HG03066 (cell line): ENCODE data around the gene MAP4.
"Not testable (repeated sequence)": the region's sequence is repeated elsewhere in the genome, so short reads cannot be mapped to it uniquely, and the experiment has no call there.

Experiments used
- ATAC-seq: cut with Tn5 transposase; IDR thresholded peaks from one replicate; pipeline ENCODE4 v1.9.1; 2021; ENCODE audit warnings: low read depth; ENCODE audit not compliant: unreplicated experiment

MAP4 gene

DNA sequence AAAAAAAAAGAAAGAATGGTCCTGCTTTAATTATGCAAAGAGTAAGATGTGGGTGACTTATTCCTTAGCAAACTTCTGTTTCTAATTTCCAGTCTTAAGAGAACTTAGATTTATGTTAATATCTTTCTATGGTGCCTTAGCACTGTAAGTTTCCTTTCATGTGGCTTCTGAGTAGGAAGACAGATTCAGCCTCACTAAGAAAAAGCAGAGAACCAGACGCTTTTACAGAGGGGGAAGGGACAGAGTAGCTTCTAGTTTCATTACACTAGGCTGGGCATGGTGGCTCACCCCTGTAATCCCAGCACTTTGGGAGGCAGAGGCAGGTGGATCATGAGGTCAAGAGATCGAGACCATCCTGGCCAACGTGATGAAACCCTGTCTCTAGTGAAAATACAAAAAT lies 118.3 kb downstream of the MAP4 start:
- ATAC-seq, result no peak

DNA sequence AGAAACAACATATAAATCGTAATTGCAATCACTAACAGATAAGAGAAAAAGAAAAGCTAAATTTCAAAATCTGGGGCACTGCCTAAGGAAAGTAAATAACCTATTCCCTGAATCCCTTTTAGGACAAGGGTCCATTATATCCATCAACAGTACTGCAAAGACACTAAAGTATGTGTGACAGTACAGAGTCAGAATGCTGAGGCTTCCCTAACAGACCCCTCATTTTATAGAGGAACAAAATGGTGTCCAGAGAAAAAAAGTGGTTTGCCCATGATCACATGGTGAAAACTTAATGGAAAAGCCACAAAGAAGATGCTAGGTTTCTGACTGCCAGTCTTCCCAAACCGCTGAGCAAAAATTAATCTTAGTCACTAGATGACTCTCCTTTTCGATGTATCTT lies 119.5 kb downstream of the MAP4 start:
- ATAC-seq, result no peak

GRCh38 chr3:47895241-47895640 lies 121.0 kb downstream of the MAP4 start:
- ATAC-seq, result no peak

- ATAC-seq, result no peak
Observed at GRCh38 chr3:47892286-47893040, 123.8 kb downstream of the MAP4 start.

DNA sequence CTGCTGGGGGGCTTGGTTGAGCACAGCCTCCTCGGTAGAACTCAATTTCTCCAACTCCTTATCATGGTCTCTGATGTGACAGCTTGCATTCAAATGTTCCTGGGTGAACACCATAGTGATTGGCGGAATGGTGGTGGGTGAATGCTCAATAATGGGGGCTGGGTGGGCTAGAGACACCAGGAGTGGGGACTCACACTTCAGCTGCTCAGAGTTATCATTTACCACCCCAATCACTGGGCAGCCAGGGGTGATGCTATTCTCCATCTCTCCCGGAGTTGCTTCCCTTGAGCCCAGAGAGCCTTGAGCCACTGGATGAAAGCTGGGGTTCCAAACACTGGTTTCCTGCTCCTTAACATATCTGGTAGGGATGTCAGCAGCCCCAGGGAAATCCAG lies 124.6 kb downstream of the MAP4 start:
- ATAC-seq, result no peak

DNA sequence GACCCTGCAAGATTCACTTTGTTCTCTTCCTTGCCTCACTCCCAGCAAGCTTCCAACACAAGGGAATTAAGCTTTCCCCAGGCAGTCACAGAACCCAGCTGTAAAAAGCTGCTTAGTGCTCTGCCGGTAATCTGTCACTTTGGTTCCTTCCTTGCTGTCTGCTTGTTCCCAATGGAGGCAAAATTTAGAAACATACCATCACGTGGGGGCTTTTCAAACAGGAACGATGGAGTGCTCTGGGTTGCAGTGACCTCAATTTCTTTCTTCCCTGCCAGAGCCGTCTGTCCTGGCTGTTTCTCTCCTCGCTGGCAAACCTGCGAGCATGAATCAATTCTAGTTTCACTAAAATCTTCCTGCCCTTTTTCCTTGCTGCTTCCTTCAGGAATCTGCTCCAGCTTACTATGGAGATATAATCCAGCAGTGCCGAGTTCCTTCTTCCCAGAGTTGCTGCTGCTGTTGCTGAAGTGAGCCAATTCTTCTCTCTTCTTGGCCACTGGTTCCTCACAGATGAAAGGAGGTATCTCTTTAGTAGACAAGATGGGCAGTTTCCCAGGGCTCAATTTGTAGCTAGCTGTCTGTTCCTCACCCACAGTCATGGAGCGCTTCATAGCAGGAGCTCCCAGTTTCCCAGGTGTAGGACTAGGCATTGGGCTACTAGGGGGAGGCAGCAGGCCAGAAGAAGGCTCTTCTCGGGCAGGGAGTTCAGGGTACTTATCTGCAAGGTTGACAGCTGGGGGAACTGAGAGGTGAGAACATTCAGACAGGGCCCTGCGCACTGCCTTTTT lies 125.2 kb downstream of the MAP4 start:
- ATAC-seq, result no peak

GRCh38 chr3:47890126-47890827 lies 125.9 kb downstream of the MAP4 start:
- no peak for ATAC-seq

DNA sequence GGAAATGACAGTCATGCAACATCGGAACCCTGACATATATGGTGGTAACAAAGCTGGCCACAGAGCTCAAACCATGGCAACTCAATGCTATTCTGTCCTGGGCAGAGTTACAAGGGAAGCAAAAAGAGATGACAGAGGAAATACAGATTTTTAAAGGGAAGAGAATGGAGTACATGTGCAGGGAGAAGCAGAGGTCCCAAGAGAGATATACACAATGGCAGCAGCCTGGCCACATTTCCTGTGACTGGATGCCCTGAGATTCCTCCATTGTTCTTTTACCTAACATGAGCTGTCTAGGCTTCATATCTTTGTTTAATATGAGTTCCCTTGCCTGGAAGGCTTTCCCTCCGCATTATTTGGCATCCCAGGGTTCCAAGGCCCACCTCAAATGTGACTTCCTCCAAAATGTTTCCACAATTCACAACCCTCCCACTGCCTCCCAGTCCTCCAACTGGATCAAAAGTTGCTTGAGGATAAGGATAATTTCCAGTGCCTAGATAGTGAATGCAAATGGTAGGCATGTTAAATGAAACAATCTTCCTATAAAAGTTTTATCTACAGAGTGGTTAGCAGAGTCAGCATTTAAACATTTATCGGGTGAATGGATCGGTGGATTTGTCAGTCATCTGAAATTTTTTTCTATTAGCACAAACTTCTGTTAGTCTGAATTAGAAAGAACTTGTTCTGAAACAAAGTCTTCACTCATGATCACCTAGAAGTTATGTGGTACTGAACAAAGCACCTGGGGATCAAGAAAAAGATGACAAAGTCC lies 127.0 kb downstream of the MAP4 start:
- no peak for ATAC-seq

DNA sequence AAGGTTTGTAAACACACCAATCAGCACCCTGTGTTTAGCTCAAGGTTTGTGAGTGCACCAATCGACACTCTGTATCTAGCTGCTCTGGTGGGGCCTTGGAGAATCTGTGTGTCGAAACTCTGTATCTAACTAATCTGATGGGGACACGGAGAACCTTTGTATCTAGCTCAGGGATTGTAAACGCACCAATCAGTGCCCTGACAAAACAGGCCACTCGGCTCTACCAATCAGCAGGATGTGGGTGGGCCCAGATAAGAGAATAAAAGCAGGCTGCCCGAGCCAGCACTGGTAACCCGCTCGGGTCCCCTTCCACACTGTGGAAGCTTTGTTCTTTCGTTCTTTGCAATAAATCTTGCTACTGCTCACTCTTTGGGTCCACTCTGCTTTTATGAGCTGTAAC lies 128.2 kb downstream of the MAP4 start:
- not testable (repeated sequence) for ATAC-seq

DNA sequence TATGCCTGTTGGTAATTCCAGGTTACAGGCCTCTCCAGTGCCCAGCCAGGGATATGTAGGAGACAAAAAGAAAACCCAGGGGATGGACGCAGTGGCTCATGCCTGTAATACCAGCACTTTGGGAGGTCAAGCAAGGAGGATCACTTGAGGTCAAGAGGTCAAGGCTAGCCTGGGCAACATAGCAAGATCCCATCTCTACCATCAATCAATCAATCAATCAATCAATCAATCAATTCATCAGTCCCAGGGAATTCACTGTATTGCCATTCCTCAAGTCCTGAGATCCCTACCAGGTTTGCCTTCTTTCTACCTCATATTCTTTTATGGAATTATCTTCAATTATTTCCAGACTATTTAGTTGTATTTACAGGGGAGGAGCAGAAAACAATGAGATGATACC lies 131.0 kb downstream of the MAP4 start:
- ATAC-seq, result no peak

DNA sequence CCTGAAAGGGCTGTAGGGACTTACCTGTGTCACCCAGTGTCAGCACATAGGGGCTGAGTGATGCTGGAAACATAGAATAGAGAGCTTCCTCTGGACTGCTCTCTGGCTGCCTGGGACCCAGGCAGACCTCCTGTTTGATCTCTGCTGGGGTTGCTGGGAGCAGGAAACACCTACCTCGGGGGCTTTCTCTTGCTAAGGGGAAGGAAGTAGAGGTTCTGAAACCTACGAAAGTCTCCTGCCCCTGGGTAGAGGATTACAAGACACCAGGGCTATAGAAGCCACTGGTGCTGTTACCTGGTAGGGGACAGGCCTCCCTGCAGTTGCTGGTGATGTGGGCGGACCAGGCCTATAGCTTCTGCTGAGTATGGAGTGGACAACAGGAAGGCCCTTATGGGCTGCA lies 131.6 kb downstream of the MAP4 start:
- no peak for ATAC-seq

DNA sequence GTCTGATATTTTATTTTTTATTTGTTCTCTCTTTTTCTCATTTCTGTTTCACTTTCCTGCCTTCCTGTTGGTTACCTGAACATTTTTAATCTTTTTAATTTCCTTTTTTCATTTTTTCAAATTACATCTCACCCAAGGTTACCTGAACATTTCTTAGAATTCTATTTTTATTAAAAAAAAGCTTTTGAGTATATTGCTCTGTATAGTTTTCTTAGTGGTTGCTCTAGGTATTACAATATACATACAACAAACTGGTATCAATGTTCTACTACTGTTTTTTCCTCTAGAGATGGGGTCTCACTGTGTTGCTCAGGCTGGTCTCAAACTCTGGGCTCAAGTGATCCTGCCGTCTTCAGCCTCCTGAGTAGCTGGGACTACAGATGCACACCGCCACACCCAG lies 133.9 kb downstream of the MAP4 start:
- no peak for ATAC-seq

DNA sequence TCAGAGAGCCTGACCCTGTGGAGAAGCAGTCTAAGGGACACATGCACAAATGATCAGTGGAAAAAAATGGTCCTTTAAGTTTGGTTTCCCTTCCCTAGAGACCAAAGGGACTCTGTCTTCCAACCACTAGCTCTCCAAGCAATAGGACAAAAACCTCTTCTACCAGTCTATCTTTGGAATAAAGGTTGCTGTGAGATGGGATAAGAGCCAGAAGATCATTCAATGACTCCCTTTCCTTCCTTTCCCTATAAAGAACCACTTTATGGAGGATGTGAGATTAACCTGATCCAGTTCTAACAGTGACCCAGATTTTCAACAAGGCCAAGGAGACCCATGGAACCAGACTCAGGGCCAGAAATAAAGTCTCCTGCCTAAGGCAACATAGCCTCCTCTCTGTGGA lies 138.5 kb downstream of the MAP4 start:
- ATAC-seq, result no peak

- ATAC-seq, result no peak
Observed at GRCh38 chr3:47877290-47877689, 138.9 kb downstream of the MAP4 start.

DNA sequence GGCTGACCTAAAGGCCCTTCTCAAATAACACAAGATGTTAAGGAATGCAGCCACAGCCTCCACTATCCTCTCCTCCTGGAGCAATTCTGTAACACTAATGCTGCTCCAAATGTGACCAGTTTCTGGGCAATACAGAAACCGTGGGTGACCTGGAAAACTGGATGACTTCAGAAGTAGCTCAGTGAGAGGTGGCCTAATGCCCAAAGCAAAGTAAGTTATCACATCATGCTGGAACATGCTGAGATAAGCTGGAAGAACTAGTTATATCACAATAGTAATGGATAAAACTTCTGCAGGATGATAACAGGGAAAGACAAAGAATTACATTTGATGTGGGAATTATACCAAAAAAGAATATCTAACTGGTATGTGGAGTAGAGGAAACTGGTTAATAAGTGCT lies 141.3 kb downstream of the MAP4 start:
- no peak for ATAC-seq

- no peak for ATAC-seq
Observed at GRCh38 chr3:47874438-47874837, 141.8 kb downstream of the MAP4 start.

GRCh38 chr3:47872916-47873315 lies 143.3 kb downstream of the MAP4 start:
- ATAC-seq, result no peak

DNA sequence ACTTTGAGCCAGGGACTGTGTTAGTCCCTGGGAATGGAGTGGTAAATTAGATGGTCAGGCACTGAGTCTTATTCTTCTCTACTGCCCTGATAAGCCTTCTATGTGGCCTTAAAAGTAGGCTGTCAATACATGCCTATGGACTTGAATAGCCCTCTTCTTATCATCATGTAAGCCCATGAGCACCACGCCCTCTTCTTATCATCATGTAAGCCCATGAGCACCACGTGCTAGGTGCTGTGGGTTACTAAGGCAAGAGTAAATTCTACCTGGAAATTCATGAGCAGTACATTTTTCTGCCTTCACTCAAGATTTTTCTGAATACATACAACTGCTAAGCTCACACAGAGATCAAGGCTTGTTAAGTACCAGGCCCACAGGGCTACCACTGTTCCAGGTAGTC lies 144.8 kb downstream of the MAP4 start:
- ATAC-seq, result no peak

DNA sequence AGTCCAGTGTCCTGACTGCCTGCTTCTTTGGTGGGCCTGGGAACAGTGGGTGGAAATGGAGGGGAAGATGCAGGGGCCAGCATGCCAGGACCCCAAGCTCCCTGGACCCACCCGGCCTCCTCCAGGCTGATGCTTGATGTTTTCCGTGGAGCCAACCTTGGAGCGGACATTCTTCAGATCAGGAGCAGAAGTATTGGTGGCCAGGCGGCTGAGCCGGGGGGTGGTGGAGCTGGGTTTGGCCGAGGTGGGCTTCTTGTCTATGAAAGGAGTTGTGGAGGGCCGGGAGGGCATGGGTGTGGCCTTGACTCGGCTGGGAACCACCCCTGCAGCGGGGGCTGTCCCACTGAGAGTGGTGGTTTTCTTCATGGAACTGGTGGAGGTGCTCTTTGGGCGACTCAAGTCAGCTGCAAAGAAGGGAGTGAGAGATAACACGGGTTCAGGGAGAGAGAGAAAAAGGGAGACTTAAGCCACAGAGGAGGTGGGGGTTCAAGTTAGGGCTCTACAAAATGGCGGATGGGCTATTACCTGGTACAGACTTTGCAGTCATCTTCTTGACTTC lies 145.4 kb downstream of the MAP4 start:
- ATAC-seq, result no peak

GRCh38 chr3:47870156-47870555 lies 146.1 kb downstream of the MAP4 start:
- ATAC-seq, result no peak

DNA sequence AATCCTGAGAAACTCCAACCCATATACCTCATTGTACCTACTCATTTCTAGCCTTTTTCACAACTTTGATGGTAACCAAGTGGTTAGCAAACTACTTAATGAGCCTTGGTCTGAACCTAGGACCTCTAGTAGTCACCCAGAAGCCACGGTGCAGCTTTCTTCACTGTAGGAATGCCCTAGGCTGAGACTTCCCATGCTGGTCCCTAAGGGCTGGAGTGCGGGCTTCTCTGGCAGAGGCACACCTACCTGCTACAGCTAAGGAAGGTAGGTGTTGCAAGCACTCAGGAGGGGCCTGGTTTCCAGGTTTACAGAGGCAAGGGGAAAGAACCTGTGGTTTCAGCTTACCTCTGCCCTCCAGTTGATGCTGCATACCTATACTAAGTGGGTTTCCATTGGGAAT lies 147.9 kb downstream of the MAP4 start:
- ATAC-seq, result no peak
